GM12891 (cell line): ENCODE measurements around the gene RAP2A.

ENCODE experiments used
- POLR2A ChIP-seq: IDR thresholded peaks from 2 replicates; pipeline ENCODE4 v1.6.1; 2011; ENCODE audit warnings: low read depth, low read length, control low read depth
- POLR2AphosphoS5 ChIP-seq: IDR thresholded peaks from 2 replicates; pipeline ENCODE4 v1.6.1; 2011; ENCODE audit warnings: low read depth, low read length, control low read depth
- POU2F2 ChIP-seq: IDR thresholded peaks from 2 replicates; pipeline ENCODE4 v1.6.1; 2011; ENCODE audit warnings: low read depth, mild to moderate bottlenecking, control low read depth, low read length, moderate library complexity
- SPI1 ChIP-seq: IDR thresholded peaks from 2 replicates; pipeline ENCODE4 v1.6.1; 2011; ENCODE audit warnings: low read depth, low read length, control low read depth
- TAF1 ChIP-seq: IDR thresholded peaks from 2 replicates; pipeline ENCODE4 v1.6.1; 2011; ENCODE audit warnings: low read depth, low read length, control low read depth

DNA sequence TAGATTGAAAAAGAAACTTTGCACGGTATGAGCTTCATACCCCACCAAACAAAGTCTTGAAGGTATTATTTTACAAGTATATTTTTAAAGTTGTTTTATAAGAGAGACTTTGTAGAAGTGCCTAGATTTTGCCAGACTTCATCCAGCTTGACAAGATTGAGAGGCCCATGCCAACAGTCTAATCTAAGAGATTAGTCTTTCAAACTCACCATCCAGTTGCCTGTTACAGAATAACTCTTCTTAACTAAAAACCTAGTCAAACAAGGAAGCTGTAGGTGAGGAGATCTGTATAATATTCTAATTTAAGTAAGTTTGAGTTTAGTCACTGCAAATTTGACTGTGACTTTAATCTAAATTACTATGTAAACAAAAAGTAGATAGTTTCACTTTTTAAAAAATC, 41.9 kb upstream of the RAP2A start:
- TF ChIP-seq POLR2A (no peak), POLR2AphosphoS5 (no peak), TAF1 (no peak), SPI1 (no peak), POU2F2 (no peak)
